ENCODE results near the gene TICAM1.
"Not testable (repeated sequence)": the region's sequence is repeated elsewhere in the genome, so short reads cannot be mapped to it uniquely, and the experiment has no call there.

The TICAM1 gene

DNA sequence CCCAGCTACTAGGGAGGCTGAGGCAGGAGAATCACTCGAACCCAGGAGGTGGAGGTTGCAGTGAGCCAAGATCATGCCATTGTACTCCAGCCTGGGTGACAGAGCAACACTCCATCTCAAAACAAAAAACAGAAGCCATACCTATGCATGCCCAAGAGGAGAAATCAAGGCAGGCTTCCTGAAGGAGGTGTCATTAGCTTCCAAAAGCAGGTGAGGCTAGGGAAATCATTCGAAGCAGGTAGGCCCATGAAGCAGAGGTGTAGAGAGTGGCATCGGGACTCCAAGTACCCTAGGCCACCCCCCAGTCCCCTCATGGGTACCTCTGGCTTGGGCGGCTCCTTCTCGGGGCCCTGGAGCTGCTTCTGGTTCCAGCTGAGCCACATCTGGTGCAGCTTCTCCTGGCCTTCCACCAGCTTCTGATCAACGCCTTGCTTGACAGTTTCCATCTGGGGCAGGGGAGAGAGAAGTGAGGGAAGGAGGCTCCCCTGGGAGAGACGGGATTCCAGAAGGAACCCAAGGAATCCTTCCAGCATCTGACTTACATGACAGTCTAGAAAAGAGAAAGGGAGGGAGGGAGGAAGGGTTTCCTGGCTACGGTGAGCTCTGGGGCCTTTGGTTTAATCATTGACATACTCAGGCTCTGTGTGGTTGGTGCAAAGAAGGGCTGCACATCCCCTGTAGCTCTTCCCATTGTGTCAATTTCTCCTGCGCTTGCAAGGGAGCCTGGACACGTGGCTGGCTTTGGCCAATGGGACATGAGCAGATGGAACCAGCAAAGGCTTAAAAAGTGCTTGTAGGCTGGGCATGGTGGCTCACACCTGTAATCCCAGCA, 13.1 kb upstream of the TICAM1 start:
- no peak for FAIRE-seq

DNA sequence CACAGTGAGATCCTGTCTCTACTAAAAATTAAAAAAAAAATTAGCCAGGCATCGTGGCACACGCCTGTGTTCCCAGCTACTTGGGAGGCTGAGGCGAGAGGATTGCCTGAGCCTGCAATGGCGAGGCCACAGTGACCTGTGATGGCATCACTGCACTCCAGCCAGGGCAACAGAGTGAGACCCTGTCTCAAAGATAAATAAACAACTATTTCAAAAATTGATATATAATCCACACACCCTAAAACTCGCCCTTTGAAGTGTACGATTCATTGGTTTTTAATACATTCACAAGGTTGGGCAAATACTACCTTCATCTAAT, 12.1 kb upstream of the TICAM1 start:
- FAIRE-seq = no peak

DNA sequence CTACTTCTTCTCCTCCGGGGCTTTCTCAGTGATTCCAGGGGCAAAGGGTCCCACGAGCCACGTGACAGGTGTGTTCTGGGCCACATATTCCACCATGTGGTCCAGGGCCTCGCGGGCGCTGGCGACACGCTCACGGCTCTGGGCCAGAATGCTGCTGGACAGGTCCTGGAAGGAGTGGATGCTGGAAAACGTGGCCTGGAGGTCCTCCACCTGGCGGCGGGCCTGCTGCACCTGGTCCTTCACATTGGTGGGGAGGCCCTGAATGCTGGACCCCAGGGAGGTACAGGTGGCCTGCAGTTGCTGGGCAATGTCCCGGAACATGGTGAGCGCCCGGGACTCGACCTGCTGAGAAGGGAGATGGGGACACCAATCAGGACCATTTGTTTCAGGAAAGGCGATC, 7.7 kb upstream of the TICAM1 start:
- no peak for FAIRE-seq

DNA sequence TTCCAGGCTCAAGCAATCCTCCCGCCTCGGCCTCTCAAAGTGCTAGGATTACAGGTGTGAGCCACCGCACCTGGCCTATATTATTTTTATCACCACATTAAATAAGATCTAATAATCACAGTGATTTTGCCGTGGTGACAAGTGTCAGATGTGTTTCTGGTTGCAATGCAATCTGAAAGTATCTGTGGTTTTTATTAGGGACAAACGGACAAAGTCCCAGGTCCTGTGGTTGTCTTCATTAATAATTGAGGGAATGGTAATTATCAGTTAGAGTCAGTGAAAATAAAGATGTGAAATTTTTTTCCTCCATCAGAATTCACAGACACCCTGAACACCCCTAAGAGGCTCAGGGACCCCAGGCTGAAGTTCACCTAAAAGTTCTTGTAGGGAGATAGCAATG, 1.3 kb upstream of the TICAM1 start:
- no peak for FAIRE-seq

DNA sequence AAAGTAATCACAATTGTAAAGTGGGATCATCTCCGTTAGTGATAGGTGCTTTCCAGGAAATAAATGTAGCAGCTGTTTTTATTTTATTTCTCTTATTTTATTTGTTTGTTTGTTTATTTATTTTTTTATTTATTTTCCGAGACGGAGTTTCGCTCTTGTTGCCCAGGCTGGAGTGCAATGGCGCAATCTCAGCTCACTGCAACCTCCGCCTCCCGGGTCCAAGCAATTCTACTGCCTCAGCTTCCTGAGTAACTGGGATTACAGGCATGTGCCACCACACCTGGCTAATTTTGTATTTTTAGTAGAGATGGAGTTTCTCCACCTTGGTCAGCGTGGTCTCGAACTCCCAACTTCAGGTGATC, 448 bp upstream of the TICAM1 start:
- not testable (repeated sequence) for FAIRE-seq

DNA sequence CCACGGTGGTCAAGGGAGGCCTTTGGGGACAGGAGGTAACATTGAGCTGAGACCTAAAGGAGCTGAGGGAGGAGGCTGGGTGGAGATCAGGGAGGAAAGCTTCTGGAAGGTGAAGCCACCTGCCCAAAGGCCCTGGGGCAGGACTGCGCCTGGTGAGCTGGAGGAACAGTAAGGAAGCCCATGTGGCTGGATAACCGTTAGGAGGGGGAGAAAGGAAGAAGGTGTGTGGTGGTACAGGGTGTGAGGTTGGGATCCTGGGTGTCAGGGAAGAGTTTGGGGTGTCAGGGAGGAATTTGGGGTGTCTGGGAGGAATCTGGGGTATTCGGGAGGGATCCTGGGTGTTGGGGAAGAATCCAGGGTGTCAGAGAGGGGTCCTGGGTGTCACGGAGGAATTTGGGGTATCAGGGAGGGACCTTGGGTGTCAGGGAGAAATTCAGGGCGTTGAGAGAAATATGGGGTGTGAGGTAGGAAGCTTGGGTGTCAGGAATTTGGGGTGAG, 695 bp downstream of the TICAM1 start:
- no peak for FAIRE-seq

DNA sequence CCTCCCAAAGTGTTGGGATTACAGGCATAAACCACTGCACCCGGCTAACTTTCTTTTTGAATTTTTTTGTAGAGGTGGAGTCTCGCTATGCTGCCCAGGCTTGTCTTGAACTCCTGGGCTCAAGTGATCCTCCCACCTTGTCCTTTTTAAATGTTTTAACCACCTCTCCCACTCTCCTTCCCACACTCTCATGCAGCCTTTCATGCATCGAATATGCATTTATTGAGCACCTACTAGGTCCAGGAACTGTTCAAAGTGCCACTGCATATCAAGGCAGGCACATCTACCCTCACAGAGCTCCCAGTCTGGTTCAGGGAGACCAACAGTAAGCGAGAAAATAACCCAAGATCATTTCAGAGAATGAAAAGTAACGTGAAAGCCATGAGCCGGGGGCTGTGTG, 1.2 kb downstream of the TICAM1 start:
- FAIRE-seq = no peak

DNA sequence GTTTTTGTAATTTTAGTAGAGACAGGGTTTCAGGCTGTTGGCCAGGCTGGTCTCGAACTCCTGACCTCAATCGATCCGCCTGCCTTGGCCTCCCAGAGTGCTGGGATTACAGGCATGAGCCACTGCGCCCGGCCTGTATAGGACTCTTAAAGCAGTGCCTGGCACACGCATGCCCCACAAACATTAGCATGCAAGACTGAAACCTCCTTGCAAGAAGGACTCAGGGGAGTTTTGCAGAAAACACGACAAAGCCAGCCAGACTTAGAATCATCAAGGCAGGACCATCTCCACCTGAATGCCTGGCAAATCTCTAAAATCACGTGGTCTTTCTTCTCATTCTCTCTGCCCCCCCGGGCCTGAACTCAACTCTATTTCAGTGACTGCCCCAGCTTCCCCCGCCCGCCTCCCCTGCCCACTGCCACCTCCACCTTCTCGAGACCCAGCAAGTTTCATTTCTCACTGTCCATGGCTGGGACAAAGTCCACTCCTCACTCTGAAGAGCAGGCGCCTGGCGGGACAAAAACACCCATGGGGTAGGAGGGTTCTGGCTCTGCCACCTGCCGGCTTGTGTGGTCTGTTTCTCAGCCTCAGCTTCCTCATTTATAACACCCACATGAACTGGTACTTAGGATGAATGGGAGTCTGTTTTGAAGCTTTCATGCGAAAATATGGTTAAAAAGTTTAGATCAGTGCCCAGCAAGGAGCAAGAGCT, 2.4 kb downstream of the TICAM1 start:
- no peak for FAIRE-seq

DNA sequence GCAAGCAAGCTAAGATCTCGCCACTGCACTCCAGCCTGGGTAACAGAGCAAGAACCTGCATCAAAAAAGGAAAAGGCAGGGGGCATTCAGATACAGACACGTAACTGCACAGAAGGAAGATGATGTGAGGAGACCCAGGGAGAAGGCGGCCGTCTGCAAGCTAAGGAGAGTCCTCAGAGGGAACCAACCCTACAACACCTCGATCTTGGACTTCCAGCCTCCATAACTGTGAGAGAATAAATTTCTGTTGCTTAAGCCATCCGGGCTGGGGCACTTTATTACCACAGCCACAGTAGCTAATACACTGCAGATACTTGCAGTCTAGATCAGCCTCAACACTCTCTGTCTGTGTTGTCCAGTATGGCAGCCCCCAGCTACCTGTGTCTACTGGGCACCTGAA, 7.9 kb downstream of the TICAM1 start:
- no peak for FAIRE-seq

DNA sequence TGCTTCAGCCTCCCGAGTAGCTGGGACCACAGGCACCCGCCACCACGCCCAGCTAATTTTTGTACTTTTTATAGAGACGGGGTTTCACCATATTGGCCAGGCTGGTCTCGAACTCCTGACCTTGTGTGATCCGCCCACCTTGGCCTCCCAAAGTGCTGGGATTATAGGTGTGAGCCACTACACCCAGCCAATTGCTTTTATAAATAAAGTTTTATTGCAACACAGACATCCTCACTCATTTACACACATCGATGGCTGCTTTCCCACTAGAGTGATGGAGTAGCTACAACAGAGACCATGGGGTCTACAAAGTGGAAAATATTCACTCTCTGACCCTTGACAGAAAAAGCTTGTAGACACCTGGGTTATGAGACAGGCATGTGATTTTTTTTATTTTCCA, 9.2 kb downstream of the TICAM1 start:
- not testable (repeated sequence) for FAIRE-seq

DNA sequence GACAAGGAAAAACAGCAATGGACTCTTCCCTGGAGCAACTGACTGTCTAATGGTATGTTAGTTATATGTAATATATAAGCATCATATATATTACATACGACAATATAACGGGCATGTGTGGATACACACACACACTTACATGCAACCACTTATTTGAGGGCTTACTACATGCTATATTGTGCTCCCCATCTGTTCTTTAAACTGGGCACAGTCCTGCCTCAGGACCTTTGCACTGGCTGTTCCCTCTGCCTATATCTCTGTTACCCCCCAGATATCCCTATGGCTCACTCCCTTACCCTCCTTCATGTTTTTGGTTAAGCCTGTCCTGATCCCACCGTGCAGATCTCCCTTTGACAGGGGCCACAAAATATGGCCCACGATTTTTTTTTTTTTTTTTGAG, 10.2 kb downstream of the TICAM1 start:
- no peak for FAIRE-seq

DNA sequence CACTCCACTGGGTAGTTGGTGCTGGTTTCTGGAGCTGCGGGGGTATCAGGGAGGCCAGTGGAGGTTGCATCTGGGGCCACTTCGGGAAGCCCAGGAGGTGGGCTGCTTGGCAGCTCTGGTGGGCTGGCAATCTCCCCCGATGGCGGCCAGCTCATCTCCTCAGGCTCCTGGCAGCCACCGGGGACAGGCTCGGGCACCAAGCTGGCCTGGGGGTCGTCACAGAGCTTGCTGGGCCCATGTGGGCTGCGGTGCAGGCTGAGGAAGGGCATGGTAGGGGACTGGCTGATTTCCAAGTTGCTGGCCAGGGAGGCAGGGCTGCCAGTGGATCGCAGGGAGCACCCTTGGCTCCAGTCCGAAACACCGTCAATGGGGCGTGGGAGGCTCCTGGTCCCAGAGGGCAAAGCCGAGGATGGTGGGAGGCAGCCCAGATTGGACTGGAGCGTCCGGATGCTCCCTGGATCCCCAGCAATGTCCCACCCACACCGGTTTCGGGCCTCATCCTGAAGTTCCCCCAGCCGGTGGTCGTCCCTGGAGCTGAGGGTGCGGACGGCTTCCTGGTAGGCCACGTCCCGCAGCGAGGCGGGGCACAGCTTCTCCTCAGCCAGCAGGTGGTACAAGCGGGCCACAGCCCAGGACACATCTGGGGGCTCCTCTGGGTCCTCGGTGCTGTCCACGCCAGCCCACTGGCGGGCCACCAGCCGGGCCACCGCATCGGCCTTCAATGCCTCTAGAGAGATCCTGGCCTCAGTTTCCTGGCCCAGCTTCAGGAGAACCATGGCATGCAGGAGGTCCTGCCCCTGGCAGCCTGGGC, 13.8 kb downstream of the TICAM1 start:
- no peak for FAIRE-seq

DNA sequence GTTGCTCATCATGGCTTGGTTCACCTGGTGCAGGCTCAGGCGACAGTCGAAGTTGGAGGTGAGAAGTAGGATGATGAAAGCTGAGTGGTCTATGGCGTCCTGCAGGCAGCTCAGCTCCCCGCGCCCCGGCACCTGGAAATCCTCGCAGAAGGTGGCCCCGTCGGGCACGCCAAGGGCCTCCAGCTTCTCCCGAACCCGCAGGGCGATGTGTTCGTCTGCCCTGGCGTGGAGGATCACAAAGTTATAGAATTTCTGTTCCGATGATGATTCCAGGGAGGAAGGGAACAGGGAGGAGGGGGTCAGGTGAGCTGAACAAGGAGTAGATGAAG, 14.6 kb downstream of the TICAM1 start:
- FAIRE-seq = no peak

DNA sequence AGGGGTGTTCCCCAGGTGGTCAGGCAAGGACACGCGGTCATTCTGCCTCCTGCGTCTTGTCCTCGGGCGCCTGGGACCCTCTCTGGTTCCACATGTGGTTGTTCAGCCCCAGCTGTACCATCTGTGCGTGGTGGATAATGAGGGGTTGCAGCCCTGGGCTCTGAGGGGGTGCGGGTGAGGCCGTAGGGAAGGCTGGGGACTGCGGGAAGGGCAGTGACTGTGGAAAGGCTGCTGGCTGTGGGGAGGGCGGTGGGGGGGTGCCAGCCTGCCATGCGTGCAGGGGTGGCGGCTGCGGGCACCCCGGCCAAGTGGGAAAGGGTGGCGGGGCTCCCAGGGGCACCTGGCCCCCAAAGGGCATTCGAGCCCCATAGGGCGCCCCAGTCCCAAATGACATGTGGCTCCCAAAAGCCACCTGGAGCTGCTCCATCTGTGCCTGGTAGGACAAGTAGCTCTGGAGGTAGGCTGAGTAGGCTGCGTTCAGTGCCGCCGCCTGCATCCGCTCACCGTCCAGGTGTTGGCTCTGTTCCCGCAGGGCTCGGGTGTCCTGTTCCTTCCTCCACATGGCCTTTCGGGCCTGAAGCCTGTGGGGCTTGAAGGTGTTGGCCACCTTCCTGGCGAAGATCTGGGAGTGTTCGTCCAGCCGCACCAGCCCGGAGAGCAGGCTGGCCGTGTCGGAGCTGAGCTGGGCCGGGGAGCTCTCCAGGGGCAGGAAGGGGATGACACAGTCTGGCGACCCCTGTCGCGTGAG, 15.1 kb downstream of the TICAM1 start:
- no peak for FAIRE-seq

DNA sequence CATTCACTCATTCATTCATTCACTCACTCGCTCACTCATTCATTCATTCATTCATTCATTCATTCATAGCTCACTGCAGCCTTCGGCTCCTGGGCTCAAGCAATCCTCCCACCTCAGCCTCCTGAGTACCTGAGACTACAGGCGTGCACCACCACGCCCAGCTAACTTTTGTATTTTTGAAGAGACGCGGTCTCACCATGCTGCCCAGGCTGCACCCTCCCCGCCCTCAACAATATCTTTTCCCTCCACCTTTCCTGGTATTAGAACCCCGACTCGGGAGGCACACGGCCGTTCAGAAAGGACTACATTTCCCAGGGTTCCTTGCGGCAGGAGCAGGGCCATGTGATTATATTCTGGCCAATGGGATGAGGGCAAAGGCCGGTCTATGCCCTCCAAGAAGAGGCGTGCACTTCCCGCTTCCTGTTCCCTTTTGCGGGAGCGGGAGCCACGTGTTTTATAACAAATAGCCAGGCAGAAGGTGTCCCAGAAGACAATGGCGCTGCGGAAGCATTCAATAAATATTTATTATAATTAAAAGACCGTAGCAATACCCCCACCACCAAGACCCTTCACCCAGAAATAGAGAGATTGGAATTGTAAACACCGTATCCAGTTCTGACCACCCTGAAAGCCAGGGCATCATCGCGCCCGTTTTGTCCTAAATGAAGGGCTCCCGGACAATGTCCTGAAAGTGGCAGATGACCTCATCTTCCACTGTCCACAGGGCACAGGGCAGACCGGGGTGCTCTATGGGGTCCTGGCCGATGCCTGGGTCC, 15.9 kb downstream of the TICAM1 start:
- FAIRE-seq = peak; percentile 90

DNA sequence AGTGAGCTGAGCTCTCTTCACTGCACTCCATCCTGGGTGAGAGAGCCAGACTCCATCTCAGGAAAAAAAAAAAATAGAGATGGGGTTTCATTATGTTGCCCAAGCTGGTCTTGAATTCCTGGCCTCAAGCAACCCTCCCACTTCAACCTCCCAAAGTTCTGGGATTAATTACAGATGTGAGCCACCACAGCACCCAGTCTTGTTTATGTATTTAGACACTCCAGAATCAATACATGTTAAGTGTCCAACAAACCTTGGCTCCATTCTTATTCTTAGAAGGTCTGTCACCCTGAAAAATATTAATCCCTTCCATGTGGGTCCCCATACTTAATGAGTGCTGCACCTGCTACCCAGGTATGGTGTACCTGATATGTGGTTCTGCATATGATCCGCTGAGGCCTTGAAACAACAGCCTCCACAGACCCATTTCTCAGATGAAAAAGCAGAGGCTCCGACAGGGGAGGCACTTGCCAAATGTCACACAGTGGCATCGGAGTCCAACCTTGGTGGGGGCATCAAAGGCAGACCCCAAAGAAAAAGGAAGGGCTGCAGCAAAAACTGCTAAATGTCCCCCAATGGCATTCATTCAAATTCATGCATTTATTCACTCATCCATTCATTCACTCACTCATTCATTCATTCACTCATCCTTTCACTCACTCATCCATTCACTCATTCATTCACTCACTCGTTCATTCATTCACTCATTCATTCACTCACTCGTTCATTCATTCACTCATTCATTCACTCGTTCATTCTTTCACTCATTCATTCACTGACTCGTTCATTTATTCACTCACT, 16.7 kb downstream of the TICAM1 start:
- peak; percentile 55 for FAIRE-seq

DNA sequence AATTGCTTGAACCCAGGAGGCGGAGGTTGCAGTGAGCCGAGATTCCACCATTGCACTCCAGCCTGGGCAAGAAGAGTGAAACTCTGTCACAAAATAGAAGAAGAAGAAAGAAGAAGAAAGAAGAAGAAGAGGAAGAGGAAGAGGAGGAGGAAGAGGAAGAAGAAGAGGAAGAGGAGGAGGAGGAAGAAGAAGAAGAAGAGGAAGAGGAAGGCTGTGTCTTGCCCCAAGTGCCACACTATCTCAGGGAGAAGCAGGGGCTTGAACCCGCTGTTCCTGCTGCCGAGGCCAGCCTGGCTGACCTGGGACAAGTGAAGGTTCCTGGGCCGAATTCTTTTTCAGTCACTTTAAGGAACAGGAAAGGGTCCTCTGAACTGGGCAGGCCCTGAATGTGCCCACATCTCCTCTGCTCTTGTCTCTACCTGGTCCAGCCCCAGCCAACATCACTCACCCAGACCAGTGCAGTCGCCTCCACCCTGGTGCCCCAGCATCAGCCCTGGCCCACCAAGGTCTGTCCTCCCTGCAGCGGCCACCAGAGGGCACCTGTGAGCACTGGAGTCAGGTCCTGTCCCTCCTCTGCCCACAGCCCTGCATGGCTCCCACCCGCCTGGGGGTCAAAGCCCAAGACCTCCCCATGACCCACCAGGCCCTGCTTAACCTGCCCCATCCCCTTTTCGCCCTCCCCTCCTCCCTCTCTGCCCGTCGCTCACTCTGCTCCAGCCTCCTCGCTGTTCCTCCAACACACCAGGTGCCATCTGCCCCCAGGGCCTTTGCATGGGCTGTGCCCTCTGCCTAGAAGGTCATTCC, 20.0 kb downstream of the TICAM1 start:
- FAIRE-seq = no peak

DNA sequence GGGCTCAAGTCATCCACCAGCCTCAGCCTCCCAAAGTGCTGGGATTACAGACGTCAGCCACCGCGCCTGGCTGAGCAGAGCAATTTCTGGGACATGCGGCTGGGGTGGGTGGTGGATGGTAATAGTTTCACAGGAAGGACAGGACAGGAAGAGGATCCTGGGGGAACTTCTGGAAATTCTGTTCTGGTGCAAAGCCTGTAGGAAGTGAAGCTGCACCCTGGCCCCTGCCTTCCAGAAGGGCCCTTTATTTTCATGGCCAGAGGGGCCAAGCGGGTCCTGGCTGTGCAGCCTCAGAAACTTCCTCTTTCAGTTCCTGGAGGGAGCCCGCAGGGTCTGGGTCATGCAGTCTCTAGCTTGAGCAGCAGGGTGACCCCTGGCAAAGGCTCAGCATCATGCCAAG, 24.3 kb downstream of the TICAM1 start:
- FAIRE-seq = no peak

DNA sequence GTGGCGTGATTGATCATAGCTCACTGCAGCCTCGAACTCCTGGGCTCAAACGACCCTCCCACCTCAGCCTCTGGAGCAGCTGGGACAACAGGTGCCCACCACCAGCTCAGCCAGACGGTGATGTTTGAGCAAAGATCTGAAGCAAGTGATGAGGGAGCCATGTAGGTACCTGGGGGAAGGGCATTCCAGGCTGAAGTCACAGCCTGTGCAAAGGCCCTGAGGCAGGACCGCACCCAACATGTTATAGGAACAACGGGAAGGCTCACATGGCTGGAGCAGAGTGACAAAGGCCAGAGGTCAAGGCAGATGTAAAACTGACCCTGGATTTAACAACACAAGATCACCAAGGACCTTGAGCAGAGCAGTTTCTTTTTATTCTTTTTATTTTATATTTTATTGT, 25.1 kb downstream of the TICAM1 start:
- no peak for FAIRE-seq

DNA sequence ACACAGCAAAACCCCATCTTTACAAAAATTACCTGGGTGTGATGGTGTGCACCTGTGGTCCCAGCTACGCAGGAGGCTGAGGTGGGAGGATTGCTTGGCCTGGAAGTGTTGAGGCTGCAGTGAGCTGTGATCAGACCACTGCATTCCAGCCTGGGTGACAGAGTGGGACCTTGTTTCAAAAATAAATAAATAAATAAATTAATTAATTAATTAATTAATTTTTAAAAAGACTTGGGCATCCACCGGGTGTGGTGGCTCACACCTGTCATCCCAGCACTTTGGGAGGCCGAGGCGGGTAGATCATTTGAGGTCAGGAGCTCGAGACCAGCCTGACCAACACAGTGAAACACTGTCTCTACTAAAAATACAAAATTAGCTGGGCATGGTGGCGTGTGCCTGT, 26.4 kb downstream of the TICAM1 start:
- not testable (repeated sequence) for FAIRE-seq

Measured in islet of Langerhans (tissue), 1 donor.